GM12891 (cell line): Measurements from ENCODE around the gene PFN3.

Source experiments
- PAX5 ChIP-seq: IDR thresholded peaks from 2 replicates; pipeline ENCODE4 v1.6.1; 2011; ENCODE audit warnings: low read length, moderate library complexity, mild to moderate bottlenecking; ENCODE audit not compliant: insufficient read depth, severe bottlenecking
- POLR2A ChIP-seq: IDR thresholded peaks from 2 replicates; pipeline ENCODE4 v1.6.1; 2011; ENCODE audit warnings: low read depth, low read length, control low read depth
- POLR2AphosphoS5 ChIP-seq: IDR thresholded peaks from 2 replicates; pipeline ENCODE4 v1.6.1; 2011; ENCODE audit warnings: low read depth, low read length, control low read depth
- TAF1 ChIP-seq: IDR thresholded peaks from 2 replicates; pipeline ENCODE4 v1.6.1; 2011; ENCODE audit warnings: low read depth, low read length, control low read depth

DNA sequence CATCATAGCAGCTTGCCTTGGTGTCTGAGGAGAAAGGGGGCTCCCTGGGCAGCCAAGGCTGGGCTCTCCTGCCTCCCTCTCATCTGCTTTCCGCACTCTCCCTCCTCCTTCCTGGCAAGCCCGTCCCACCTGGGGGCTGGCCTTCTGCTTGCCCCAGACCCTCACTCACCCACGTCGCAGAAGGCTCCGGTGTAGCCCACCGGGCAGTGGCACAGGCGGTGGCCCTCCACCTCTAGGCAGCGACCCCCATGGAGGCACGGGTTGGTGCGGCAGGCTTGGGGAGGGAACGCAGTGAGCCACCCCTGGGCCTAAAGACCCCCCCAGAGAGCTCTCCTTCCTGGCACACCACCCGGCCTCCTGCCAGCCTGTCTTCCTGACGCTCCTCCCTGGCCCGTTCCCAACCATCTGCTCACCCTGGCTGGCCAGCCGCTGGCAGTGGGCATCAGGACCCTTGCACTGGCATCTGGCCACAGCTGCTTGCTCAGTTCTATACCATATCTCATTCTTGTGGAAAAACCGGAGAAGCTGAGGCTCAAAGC, 4.2 kb upstream of the PFN3 start:
- TF ChIP-seq TAF1 (no peak), POLR2A (no peak), POLR2AphosphoS5 (no peak), PAX5 (no peak)
